Endodermal cell (in vitro differentiated cells): Measurements from ENCODE around the gene SAMD7. TPM values are rescaled to one million over a fixed set of nuclear protein-coding genes. Genes with fewer than 3 reads are reported as not detected.

Source experiments
- DNase-seq: peaks from one replicate; pipeline ENCODE4 v3.0.0-alpha.2; 2017
- H3K27ac ChIP-seq: 2 replicates; pipeline ENCODE4 v1.5.1; 2013; ENCODE audit warnings: mild to moderate bottlenecking, low read depth, low read length, moderate library complexity
- H3K27me3 ChIP-seq: 2 replicates; pipeline ENCODE4 v1.6.1; 2013; ENCODE audit warnings: mild to moderate bottlenecking, low read length, moderate library complexity; ENCODE audit not compliant: insufficient read depth, control insufficient read depth, poor library complexity, severe bottlenecking
- H3K36me3 ChIP-seq: 2 replicates; pipeline ENCODE4 v1.7.0; 2013; ENCODE audit warnings: mild to moderate bottlenecking, low read length, moderate library complexity; ENCODE audit not compliant: control insufficient read depth, insufficient read depth
- H3K4me1 ChIP-seq: one replicate; pipeline ENCODE4 v1.7.0; 2013; ENCODE audit warnings: low read length; ENCODE audit not compliant: control insufficient read depth, insufficient read depth
- H3K4me3 ChIP-seq: 2 replicates; pipeline ENCODE4 v1.5.1; 2013; ENCODE audit warnings: mild to moderate bottlenecking, low read length, moderate library complexity
- H3K9ac ChIP-seq: 2 replicates; pipeline ENCODE4 v1.6.1; 2013; ENCODE audit warnings: mild to moderate bottlenecking, low read length, moderate library complexity; ENCODE audit not compliant: poor library complexity, severe bottlenecking; ENCODE audit errors: extremely low read depth
- H3K9me3 ChIP-seq: 2 replicates; pipeline ENCODE4 v1.6.1; 2013; ENCODE audit warnings: mild to moderate bottlenecking, low read length, moderate library complexity; ENCODE audit not compliant: control insufficient read depth
- H3K27ac Mint-ChIP-seq: 2 replicates; pipeline ENCODE4 v1.8.0; 2020; ENCODE audit warnings: mixed read lengths
- H3K27me3 Mint-ChIP-seq: 2 replicates; pipeline ENCODE4 v1.8.0; 2021; ENCODE audit warnings: mild to moderate bottlenecking, mixed read lengths; ENCODE audit not compliant: insufficient read depth
- H3K36me3 Mint-ChIP-seq: 2 replicates; pipeline ENCODE4 v1.8.0; 2020; ENCODE audit warnings: low read depth, mixed read lengths
- H3K4me1 Mint-ChIP-seq: 2 replicates; pipeline ENCODE4 v1.8.0; 2020; ENCODE audit warnings: mixed read lengths
- H3K4me3 Mint-ChIP-seq: 2 replicates; pipeline ENCODE4 v1.8.0; 2020; ENCODE audit warnings: mild to moderate bottlenecking, moderate library complexity, mixed read lengths
- H3K9me3 Mint-ChIP-seq: 2 replicates; pipeline ENCODE4 v1.8.0; 2020; ENCODE audit warnings: mild to moderate bottlenecking, mixed read lengths
- CTCF ChIP-seq: fragments of 200-600 bp; sonication (generic); conservative IDR thresholded peaks from 2 replicates; pipeline ENCODE4 v1.5.0; 2021; ENCODE audit warnings: antibody characterized with exemption, mild to moderate bottlenecking
- WGBS, 2 experiments: methylation state at CpG; one replicate each; pipeline versions ENCODE4 v1.1.5 to v1.1.7; 2013; ENCODE audit warnings: missing lambda C conversion rate in 2 of 2, mixed read lengths in 1 of 2; ENCODE audit not compliant: insufficient coverage in 1 of 2, insufficient read length in 1 of 2; 5-methylcytosine and 5-hydroxymethylcytosine counted together
- total RNA-seq, 2 donors: library from RNA; stranded (reverse); fragmentation: NEBNext Ultra II Directional in 1 of 2; extraction: Animal tissue kit (Norgen Biotek cat#: 25700) in 1 of 2; gene quantifications; 2 replicates in 1 of 2; 3 replicates in 1 of 2; pipeline ENCODE4 v1.2.1, GENCODE V29; 2021

The SAMD7 gene
- total RNA-seq, 2 donors from 2014 or later = not detected

GRCh38 chr3:169913323-169913722 lies 2.0 kb downstream of the SAMD7 start:
- Mint-ChIP-seq H3K36me3 (no peaks in the 10 kb centered on the region), H3K4me1 (no peaks in the 10 kb centered on the region), H3K4me3 (no peak overlapping the region), H3K27ac (no peak overlapping the region), H3K9me3 (peaks cover 2% of the 10 kb centered on the region), H3K27me3 (no peaks in the 10 kb centered on the region)
- Histone ChIP-seq H3K9me3 (no peaks in the 10 kb centered on the region), H3K27ac (no peak overlapping the region), H3K4me3 (no peak overlapping the region), H3K4me1 (no peaks in the 10 kb centered on the region), H3K27me3 (no peaks in the 10 kb centered on the region), H3K9ac (no peak overlapping the region), H3K36me3 (no peaks in the 10 kb centered on the region)
- TF ChIP-seq CTCF = no peak
- 90 to 100% methylated on average over 1 to 3 of the region's 3 CpGs for WGBS, 2 experiments
- DNase-seq = no peak

- H3K9me3 Mint-ChIP-seq = peaks cover 2% of the 10 kb centered on the region
- no peak overlapping the region for H3K9ac ChIP-seq
- 90 to 91% methylated on average over 2 of the region's 2 CpGs for WGBS, 2 experiments
- no peaks in the 10 kb centered on the region for H3K9me3 ChIP-seq
- H3K4me3 ChIP-seq = no peak overlapping the region
- no peak overlapping the region for H3K4me3 Mint-ChIP-seq
- no peak for TF ChIP-seq CTCF
- no peaks in the 10 kb centered on the region for H3K36me3 ChIP-seq
- no peak for DNase-seq
- H3K36me3 Mint-ChIP-seq = no peaks in the 10 kb centered on the region
- no peak overlapping the region for H3K27ac ChIP-seq
- no peak overlapping the region for H3K27ac Mint-ChIP-seq
- no peaks in the 10 kb centered on the region for H3K27me3 Mint-ChIP-seq
- no peaks in the 10 kb centered on the region for H3K4me1 Mint-ChIP-seq
- H3K4me1 ChIP-seq = no peaks in the 10 kb centered on the region
- H3K27me3 ChIP-seq = no peaks in the 10 kb centered on the region
Observed at GRCh38 chr3:169914321-169914720, 2.9 kb downstream of the SAMD7 start.

GRCh38 chr3:169923189-169923588 lies 11.8 kb downstream of the SAMD7 start:
- no peak overlapping the region for H3K27ac ChIP-seq
- H3K4me3 ChIP-seq = no peak overlapping the region
- no peaks in the 10 kb centered on the region for H3K36me3 ChIP-seq
- H3K4me1 ChIP-seq = no peaks in the 10 kb centered on the region
- Mint-ChIP-seq H3K4me3 (no peak overlapping the region), H3K36me3 (no peaks in the 10 kb centered on the region), H3K27me3 (no peaks in the 10 kb centered on the region), H3K4me1 (peaks cover 5% of the 10 kb centered on the region), H3K27ac (no peak overlapping the region), H3K9me3 (no peaks in the 10 kb centered on the region)
- H3K9ac ChIP-seq = no peak overlapping the region
- H3K27me3 ChIP-seq = no peaks in the 10 kb centered on the region
- no peak for TF ChIP-seq CTCF
- WGBS, 2 experiments = 77 to 79% methylated on average over 8 of the region's 8 CpGs
- H3K9me3 ChIP-seq = no peaks in the 10 kb centered on the region
- DNase-seq = no peak
